Coronary artery (tissue), 2 donors: ENCODE data around the gene LST1.

ENCODE experiments used
- DNase-seq: peaks from one replicate; pipeline ENCODE4 v3.0.0-alpha.2; 2017; ENCODE audit warnings: low spot score
- H3K27ac ChIP-seq, 2 donors: fragments of 200-600 bp; sonication (generic); one replicate each; pipeline ENCODE4 v1.5.1; 2016 to 2019
- H3K4me3 ChIP-seq: fragments of 200-600 bp; sonication (generic); 2 replicates; pipeline ENCODE4 v1.5.1; 2016; ENCODE audit warnings: mild to moderate bottlenecking, moderate library complexity
- TF ChIP-seq, protein P1 (sequence below): fragments of 200-600 bp; sonication (generic); IDR thresholded peaks from one replicate; pipeline ENCODE4 v1.5.1; 2019; ENCODE audit warnings: antibody characterized with exemption

The LST1 gene

DNA sequence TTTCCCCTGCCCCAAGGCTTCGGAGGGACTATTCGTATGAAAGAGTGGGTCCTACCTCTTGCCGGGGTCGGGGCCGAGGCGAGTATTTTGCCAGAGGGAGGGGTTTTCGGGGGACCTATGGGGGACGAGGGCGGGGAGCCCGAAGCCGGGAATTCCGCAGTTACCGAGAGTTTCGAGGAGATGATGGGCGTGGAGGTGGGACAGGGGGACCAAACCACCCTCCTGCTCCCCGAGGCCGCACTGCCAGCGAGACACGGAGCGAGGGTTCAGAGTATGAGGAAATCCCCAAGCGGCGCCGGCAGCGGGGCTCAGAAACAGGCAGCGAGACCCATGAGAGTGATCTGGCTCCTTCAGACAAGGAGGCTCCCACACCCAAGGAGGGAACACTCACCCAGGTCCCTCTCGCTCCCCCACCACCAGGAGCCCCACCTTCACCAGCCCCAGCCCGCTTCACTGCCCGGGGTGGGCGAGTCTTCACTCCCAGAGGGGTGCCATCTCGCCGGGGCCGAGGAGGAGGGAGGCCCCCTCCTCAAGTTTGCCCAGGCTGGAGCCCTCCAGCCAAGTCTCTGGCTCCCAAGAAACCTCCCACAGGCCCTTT, 45.7 kb downstream of the LST1 start:
- no peak overlapping the region for H3K27ac ChIP-seq

DNA sequence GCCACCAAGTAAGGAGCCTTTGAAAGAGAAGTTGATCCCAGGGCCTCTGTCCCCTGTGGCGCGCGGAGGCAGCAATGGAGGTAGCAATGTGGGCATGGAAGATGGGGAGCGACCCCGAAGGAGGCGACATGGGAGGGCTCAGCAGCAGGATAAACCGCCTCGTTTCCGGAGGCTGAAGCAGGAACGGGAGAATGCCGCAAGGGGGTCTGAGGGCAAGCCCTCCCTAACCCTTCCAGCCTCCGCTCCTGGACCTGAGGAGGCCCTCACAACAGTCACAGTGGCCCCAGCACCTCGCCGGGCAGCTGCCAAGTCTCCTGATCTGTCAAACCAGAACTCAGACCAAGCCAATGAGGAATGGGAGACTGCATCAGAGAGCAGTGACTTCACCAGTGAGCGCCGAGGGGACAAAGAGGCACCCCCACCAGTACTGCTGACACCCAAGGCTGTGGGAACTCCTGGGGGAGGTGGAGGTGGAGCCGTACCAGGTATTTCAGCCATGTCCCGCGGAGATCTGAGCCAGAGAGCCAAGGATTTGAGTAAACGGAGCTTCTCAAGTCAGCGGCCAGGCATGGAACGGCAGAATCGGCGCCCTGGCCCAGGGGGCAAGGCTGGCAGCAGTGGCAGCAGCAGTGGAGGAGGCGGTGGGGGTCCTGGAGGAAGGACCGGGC, 46.3 kb downstream of the LST1 start:
- Histone ChIP-seq H3K27ac (no peak overlapping the region), H3K4me3 (no peak overlapping the region)
- DNase-seq: no peak
- TF ChIP-seq, protein P1, sequence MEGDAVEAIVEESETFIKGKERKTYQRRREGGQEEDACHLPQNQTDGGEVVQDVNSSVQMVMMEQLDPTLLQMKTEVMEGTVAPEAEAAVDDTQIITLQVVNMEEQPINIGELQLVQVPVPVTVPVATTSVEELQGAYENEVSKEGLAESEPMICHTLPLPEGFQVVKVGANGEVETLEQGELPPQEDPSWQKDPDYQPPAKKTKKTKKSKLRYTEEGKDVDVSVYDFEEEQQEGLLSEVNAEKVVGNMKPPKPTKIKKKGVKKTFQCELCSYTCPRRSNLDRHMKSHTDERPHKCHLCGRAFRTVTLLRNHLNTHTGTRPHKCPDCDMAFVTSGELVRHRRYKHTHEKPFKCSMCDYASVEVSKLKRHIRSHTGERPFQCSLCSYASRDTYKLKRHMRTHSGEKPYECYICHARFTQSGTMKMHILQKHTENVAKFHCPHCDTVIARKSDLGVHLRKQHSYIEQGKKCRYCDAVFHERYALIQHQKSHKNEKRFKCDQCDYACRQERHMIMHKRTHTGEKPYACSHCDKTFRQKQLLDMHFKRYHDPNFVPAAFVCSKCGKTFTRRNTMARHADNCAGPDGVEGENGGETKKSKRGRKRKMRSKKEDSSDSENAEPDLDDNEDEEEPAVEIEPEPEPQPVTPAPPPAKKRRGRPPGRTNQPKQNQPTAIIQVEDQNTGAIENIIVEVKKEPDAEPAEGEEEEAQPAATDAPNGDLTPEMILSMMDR: no peak

More for the DNA sequence above, 45.7 kb downstream of the LST1 start:
- H3K4me3 ChIP-seq: no peak overlapping the region
- no peak for DNase-seq
- TF ChIP-seq, protein P1: no peak

DNA sequence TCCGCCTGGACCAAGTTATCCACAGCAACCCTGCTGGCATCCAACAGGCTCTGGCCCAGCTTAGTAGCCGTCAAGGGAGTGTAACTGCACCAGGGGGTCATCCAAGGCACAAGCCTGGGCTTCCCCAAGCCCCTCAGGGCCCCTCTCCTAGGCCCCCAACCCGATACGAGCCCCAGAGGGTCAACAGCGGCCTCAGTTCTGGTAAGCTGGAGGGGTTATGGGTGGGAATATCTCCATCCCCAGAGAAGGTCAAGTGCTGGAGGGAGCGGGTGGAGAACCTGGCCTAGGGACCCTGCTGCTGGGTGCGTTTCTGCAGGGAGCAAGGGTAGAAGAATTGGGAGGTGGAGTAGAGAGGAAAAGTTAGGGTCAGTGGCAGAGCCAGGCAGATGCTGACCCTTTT, 47.4 kb downstream of the LST1 start:
- no peak for DNase-seq
- Histone ChIP-seq H3K4me3 (no peak overlapping the region), H3K27ac (no peak overlapping the region)
- TF ChIP-seq, protein P1: no peak

DNA sequence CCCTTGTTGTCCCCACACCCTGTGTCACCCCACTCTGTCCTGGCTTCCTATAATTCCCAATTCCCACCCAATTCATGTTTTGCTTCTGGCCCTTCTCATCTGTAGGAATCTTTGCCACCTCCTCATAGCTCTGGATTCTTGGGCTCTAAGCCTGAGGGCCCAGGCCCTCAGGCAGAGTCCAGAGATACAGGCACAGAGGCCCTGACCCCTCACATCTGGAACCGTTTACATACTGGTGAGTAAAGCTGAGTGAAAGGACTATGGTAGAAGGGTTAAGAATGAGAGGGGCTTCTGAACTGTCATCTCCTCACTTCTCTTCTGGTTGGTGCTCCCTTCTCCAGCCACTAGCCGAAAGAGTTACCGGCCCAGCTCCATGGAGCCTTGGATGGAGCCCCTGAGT, 48.1 kb downstream of the LST1 start:
- no peak for DNase-seq
- no peak overlapping the region for H3K27ac ChIP-seq
- no peak overlapping the region for H3K4me3 ChIP-seq
- TF ChIP-seq, protein P1: no peak

DNA sequence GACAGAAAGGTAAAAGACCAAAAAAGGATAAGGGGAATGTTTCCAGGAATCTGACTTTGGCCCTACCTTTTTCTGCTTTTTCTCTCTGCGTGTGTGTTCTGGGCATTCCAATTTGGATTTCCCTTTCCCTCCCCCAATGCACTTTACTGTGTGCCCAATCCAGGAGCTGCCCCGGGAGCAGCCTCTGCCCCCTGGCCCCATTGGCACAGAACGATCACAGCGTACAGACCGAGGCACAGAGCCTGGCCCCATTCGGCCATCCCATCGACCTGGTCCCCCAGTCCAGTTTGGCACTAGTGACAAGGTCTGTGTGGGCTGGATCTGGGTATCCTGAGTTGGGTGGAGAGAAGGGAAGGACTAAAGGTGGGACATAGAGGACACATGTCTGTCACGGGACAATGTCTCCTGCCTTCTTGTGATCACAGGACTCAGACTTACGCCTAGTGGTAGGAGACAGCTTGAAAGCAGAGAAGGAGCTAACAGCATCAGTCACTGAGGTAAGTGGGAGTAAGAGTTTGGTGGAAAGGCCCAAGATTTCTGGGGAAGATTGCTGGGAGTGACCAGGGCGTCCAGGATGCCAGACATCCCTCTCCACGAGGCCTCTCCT, 49.0 kb downstream of the LST1 start:
- TF ChIP-seq, protein P1: no peak
- H3K27ac ChIP-seq: no peak overlapping the region
- DNase-seq: no peak
- H3K4me3 ChIP-seq: no peak overlapping the region

DNA sequence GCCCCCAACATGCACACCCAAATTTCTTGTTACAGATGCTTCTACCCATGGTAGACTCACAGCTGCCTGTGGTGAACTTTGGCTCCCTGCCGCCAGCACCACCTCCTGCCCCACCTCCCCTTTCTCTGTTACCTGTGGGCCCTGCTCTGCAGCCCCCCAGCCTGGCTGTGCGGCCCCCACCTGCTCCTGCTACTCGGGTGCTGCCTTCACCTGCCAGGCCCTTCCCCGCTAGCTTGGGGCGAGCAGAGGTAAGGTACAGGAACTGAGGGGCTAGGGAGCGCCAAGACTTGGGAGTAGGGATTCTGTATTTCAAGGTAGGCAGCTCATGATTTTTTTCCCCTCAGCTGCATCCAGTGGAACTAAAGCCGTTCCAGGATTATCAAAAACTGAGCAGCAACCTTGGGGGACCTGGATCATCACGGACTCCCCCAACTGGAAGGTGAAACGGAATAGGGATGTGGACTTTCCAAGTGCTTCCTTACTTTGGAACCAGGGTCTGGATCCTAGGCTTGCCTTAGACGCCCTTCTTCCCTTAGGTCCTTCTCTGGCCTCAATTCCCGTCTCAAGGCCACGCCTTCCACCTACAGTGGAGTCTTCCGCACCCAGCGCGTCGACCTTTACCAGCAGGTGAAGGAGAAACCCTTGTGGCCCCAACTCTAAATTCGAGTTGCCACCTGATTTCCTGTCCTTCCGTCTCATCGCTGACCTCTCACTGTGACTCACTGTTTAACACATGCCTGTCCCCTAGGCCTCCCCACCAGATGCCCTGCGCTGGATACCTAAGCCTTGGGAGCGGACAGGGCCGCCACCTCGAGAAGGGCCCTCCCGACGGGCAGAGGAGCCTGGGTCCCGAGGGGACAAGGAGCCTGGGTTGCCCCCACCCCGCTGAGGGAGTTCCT, 50.9 kb downstream of the LST1 start:
- Histone ChIP-seq H3K4me3 (no peak overlapping the region), H3K27ac (no peak overlapping the region)
- TF ChIP-seq, protein P1: no peak
- DNase-seq: no peak
